ENCODE measurements around the gene SIX3.

The SIX3 gene

GRCh38 chr2:44941551-44942234 lies at the start of gene SIX3:
TSS of gene SIX3 (plus strand) at chr2:44941702. CDS start at chr2:44942105, 403 bp downstream.
- no peak for DNase-seq (ENCODE audit: low spot score)

- no peak for DNase-seq (ENCODE audit: low spot score)
Measured at GRCh38 chr2:44894058-44894457, 47.4 kb upstream of the SIX3 start.

- DNase-seq (ENCODE audit: low spot score) = no peak
Measured at GRCh38 chr2:44895061-44895460, 46.4 kb upstream of the SIX3 start.

GRCh38 chr2:44897406-44897805 lies 44.1 kb upstream of the SIX3 start:
- DNase-seq (ENCODE audit: low spot score) = no peak

- no peak for DNase-seq (ENCODE audit: low spot score)
Measured at GRCh38 chr2:44902217-44903137, 39.0 kb upstream of the SIX3 start.

GRCh38 chr2:44904578-44904977 lies 36.9 kb upstream of the SIX3 start:
- DNase-seq (ENCODE audit: low spot score) = no peak

- no peak for DNase-seq (ENCODE audit: low spot score)
Measured at GRCh38 chr2:44906972-44907371, 34.5 kb upstream of the SIX3 start.

DNA sequence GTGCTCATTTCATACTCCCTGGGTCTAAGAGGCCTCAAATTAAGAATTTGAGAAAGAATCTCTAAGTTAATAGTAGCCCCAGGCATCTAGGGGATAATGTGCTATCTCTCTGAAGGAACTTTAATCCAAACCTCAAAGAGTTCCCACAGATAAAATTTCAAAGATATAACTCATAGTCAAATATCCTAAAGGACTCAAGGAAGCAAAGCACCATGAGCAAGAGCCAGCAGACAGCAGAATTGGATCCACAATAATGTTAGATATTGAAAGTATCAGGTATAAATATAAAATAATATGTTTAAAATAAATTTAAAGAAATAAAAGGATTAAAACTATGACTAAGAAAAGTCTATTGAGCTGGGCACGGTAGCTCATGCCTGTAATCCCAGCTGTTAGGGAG lies 31.7 kb upstream of the SIX3 start:
- DNase-seq (ENCODE audit: low spot score) = no peak

- DNase-seq (ENCODE audit: low spot score) = no peak
Measured at GRCh38 chr2:44912660-44913059, 28.8 kb upstream of the SIX3 start.

GRCh38 chr2:44916291-44916690 lies 25.2 kb upstream of the SIX3 start:
- no peak for DNase-seq (ENCODE audit: low spot score)

DNA sequence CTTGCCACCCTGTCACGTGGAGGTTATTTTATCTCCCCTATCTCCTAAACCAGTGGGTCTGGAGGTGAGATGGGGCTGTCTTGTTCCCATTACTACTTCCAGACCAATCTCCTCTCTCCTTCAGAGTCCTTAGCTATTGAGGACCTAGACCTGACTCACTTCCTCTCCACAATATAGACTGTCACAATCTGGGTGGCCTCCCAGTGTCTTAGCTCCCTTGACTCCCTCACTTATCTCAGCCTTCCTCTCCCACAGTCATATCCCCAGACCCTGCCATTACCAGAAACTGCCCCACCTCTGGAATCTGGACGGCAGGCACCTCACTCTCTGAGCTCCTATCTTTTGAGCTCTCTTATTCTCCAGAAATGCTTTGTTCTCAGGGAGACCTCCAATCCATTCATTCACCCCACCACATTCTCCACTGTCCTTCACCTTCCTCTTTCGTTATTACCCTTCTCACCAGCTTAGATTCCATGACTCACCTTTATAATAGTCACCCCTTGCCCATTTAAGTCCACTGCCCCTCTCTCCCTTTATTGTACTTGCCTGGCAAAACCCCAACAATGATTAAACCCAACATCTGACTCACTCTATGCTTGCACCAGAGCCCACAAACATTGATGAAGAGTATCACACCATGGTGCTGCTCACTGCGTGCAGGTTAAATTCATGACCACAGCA lies 23.3 kb upstream of the SIX3 start:
- DNase-seq (ENCODE audit: low spot score) = no peak

DNA sequence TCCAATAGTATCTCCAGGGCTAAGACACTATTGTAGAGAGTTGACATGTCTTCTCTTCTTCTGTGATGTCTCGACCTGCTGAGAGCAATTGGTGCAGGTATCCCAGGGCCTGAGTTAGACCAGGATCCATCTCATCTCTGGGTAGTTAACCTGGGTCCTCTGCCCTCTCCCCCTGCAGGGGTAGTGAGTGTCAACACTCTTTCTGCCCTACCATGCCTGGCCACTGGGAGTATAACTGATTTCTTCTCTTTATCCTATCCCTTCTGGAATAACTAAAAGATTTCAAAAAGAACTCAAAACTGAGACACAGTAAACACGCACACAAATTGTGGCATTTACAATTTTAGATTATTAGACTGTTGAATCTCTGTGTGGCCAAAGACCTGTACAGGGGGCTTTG lies 20.8 kb upstream of the SIX3 start:
- no peak for DNase-seq (ENCODE audit: low spot score)

- DNase-seq (ENCODE audit: low spot score) = no peak
Measured at GRCh38 chr2:44922776-44923175, 18.7 kb upstream of the SIX3 start.

DNA sequence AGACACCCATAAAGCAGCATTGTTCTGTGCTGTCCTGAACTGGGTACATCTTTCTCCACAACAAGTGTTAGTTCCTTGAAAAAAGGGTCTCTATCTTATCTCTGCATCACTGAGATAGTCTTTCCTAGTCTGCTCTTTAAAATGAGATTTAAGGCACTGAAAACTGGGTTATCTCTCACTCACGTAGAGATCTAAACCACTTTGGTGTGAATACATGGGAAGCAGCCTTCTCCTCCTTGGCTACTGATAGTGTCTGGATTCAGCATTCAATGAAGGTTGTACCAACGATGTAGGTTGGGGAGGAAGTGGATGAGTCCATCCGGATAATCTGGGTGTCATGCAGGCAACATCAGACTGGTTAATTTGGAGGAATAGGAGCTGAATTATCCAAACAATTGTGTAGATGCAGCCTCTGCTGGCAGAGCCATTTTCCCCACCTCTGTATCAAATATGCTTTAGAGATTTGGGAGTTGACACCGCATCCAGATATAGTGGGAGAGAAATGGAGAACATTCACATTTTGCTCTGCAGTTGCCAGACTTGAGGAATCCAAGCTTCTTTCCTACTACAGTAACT lies 15.9 kb upstream of the SIX3 start:
- DNase-seq (ENCODE audit: low spot score) = no peak

DNA sequence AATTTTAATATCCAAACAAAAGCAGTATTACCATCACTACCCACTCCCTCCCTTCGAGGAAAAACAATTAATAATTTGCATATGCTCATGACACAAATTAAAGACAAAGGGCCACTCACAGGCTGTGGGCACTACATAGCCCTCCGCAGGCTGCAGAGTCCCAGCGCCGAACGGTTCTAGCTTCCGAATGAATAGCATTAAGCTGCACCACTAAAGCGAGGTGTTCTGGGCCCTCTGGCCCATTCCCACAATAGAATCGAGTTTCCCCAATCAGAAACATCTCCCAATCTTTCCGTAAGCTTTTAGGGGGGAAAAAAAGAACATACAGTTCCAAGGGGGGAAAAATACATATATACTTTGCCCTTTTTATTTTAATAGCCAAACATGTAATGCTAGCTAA lies 14.5 kb upstream of the SIX3 start:
- DNase-seq (ENCODE audit: low spot score) = no peak

- no peak for DNase-seq (ENCODE audit: low spot score)
Measured at GRCh38 chr2:44927985-44928482, 13.5 kb upstream of the SIX3 start.

GRCh38 chr2:44928483-44929158 lies 12.9 kb upstream of the SIX3 start:
- no peak for DNase-seq (ENCODE audit: low spot score)

DNA sequence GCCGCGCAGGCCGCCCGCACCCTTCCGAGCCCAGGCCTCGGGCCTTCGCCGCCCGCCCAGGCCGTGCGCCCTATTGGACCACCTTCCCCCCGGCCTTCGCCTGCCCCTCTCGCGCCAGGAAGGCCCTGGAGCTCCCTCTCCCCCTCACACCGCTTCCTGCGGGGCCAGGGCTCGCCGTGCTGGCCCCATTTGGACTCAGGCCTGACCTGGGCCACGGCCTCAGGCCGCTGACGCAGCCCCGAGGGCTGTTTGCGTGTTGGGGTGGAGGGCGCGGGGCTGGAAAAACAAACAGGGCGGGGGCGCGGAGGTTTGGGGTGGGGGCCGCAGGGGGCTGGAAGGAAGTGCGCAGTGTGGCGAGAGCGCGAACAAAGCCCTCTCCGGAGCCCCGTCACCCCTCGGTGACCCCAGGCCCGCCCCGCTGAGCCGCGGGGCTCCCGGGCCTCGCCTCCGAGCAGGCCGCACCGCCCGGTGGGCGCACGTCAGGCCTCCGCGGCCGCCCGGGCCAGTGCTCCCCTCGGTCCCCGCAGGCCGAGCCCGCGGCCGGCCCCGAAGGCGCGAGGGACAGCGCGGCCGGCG lies 12.3 kb upstream of the SIX3 start:
- DNase-seq (ENCODE audit: low spot score) = no peak

DNA sequence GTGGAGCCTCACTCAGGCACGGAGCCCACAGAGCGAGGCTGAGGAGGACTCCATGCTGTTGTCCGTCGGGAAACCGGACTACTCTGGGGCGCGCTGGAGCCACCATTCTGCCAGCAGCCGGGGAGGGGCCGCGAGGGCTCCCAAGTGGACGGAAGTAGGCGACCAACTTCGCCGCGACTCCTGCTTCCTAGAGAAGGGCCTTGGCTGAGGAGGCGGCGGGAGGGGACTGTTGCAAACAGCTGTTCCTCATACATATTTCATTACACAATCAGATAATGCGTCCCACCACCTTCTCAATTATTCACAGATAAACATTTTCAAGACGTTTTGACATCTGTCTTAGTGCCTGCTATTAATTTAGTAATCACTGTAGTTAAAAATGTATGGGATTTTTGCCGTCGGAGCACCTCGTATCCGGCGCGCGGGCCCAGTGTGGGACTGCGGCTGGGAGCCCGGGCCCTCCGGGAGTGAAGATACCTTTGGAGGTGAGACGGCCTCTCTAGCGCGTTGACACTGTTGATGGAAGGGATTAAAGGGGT lies 11.7 kb upstream of the SIX3 start:
- DNase-seq (ENCODE audit: low spot score) = no peak

DNA sequence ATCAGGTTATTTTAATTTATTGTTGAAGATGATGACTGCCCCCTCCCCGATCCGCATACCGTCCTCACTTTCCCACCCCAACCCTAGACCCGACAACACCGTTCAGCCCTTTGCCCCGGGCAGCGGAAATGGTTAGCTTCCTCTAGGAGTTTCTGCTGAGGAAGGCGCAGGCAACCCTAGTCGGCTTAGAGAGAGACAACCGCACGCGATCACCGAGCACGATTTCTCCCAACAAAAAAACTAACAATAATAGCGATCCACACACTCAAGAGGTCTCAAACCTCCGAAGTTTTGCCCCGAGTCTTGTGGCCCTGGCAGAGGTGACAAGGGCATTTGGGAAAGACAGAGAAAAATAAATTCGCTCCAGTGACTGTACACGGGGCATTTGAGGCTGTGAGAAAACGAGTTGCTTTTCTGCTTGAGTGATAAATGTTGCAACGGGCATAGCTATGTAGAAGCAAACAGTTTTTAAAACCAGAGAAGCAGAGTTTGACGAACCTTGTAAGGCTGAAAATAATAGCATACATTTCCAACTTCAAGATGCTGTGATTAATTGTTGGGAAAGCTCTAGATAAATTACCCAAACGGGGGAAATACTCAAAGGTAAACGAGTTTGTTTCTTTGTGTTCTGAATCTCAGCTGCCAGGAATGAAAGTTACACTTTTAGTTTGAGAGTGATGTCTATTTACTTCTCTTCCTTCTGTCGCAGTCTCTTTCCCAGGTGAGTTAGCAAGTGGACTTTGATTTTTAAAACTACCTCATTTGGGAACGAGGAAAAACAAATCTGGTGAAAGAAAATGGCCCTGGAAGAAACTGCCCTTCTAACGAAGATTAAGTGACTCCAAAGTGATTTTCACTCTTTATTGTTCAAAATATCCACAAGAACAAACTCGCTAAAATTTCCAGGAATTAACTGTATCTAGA lies 11.0 kb upstream of the SIX3 start:
- DNase-seq (ENCODE audit: low spot score) = no peak

Data from HuH-7.5 (cell line).